Stimulated activated CD8-positive, alpha-beta memory T cell treated with anti-CD3 and anti-CD28 coated beads, Interleukin-15, amount 100 ng/mL, for 4 hours (primary cell): Measurements from ENCODE around the gene ZXDC.

Experiments used
- DNase-seq, 2 donors: peaks; one replicate each; pipeline ENCODE4 v3.0.0-alpha.2; 2020; ENCODE audit warnings: low read depth in 2 of 2

Gene ZXDC

DNA sequence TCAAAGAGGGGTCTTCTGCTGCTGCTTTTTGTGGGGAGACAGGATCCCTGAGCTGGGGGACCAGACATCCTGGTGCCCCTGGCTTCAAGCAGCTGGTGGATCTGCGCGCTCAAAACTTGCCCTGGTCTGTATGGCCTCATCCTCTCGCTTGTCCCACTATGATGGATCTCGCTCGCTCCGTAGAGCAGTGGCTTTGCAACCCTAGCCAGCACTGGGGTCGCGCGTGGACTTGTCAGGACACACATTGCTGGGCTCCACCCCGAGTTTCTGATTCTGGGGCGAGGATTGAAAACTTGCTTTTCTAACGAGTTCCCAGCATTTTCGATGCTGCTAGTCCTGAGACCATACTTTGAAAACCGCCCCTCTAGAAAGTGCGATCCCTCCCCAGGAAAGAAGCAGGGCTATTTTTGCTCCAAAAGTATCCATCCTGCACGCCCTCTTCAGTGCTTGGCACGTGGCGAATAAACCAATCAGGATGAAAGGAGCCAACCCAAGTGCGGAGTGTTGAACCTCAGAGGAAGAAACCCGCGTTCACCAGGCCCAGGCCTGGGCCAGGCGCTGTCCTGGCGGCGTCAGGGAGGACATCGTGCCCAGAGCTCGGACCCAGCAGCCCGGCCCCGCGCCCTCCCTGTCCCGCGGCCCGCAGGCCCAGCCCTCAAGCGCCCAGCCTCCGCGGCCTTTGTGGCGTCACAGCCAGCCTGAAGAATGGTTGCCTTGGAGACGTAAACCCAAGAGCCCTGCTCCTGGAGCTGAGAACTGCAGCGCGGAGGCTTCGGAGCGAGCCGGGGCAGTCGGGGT lies 81.3 kb downstream of the ZXDC start, which contains the start of gene CFAP100:
Gene CFAP100 (plus strand): TSS at position 731 of the 798 bp plus-strand sequence. CDS start 1,092 bp downstream, outside the sequence.
- DNase-seq, result no peak

DNA sequence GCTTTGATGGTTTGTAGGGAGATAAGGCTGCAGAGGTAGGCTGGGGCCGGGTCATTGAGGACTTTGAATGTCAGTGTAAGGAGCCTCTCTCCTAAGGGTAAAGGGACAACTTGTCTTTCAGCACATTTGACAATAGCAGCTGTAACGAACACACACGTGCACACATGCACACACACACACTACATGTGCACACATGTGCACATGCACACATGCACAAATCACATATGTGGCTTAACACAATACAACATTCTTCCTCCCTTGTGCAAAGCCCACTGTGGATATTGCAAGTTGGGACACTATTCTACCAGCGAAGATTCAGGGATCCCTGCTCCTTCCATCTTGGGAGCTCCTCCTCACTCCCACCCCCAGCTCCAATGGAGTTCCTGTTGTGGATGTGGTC lies 82.1 kb downstream of the ZXDC start:
- no peak for DNase-seq

DNA sequence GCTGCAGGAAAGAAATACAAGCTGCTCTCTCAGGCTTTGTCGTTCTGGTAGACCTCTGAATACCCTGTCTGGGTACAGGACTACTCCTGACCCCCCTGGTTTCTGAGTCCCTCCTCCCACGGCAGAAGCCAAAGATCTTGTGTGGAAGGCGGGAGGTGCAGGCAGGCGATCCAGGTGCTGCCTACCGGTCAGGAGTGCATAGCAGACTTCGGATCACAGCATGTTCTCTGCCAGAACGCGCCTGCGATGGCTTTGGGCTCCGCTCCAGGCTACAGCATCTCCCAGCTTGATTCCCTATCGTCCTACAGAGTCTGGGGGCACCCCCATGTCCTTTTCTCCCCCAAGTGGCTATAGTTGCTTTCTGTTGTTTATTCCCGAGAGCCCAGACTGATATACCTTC lies 83.4 kb downstream of the ZXDC start:
- no peak for DNase-seq

DNA sequence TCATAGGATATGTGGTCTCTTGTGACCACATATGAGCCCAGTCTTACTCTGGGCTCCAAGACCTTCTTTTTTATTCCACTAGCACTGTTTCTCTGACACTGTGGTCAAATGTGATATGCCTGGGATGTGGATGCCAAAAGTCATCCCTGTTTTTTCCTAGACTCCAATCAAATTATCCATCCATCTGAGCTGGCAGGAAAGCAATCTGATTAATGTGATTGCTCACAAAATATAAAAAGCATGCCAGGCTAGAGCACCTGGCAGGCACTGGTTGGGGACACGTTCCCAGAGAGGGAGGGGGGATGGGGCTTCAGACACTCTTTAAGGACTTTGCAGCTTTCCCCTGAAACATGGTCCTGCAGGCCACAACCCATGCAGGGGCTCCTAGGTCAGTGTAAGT lies 84.1 kb downstream of the ZXDC start:
- no peak for DNase-seq

DNA sequence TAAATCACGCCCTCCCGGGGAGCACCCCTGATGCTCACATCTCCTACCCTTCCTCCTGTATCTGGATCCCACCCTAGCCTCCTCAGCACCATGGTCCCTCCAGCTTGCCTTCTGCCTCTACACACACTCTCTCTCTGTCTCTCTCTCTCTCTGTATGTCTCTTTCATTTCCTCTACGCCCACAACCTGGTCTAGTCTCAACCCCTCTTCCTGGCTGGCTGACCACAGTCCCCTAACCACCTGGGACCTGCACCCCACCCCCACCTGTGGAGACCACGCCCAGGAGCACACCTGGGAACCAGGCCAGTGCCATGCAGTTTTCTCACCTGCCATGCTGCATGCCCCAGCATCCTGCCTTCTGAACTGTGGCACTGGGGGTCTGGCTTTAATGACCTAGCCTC lies 84.9 kb downstream of the ZXDC start:
- no peak for DNase-seq

DNA sequence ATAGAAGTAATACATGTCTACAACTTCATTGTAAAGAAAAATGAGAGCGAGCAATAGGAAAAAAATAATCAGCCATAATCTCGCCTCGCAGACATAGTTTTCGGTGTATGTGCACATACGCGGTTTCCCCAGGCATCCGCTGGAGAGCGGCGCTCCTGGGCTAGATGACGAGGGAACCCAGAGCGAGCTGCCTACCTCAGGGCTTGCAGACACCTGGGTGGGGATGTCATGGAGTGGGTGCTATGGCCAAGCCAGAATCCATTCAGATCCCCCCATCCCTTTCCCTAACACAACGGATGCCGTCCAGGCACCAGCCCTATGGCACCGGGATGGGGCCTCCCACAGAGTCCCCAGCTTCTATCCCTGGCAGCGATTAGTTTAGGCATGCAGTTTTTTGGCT lies 85.5 kb downstream of the ZXDC start:
- DNase-seq, result no peak

DNA sequence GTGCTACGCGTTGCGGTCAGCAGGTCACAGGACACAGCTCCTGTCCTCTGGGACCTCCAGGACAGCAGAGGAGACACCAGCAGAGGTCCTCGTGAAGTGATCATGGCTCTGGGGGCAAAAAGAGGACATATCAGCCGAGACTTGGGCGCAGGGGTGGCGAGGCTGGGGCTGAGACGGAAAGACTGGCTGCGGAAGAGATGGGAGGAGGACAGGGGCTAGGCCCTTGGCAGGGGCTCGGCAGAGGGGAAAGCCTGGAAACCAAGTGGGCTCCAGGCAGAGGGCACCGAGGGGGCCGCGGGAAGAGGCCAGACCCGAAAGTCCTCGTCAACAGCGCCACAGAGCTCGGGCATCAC lies 85.9 kb downstream of the ZXDC start:
- no peak for DNase-seq

DNA sequence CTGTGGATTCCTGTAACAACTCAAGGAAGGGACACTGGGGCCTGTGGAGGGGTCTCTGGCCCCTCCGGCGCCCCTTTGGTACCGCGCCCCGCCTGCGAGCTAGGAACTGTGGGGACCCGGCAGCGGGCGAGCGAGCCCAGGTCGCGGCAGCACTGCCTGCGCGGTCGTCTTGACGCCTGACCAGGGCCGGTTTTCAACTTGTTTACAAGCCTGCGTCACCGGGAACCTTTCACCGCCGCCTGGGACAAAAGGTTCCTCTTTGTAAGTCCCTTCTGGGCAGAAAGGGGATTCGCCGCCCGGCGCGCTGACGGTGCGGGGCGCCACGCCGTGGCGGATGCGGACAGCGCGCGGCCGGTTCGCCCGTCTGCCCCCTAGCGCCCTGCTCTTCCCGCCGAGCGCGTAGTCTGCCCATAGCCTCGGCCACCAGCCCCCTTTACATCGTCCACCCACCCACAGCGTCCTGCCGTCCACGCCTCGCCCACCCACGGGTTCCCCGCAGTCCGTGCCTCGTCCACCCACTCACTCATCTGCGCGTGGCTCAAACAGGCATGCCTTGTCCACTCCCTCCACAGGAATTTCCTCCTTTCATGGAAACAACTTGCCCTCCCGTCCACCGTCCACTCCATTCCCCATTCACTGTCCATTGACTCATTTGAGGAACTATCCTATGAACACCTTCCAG lies 86.4 kb downstream of the ZXDC start:
- no peak for DNase-seq
